H1 (cell line): ENCODE data around the gene ZNF672. TPM values are rescaled to one million over a fixed set of nuclear protein-coding genes. Genes with fewer than 3 reads are reported as not detected.
A peak's percentile ranks its signal among the peaks of the same experiment; 100 is the strongest.

Experiments
- CTCF ChIA-PET: fragments of 300-600 bp; sonication (Branson Sonifier 250); formaldehyde crosslinking; loops from one replicate; lab custom pipeline; 2021; ENCODE audit not compliant: partially characterized antibody; lab: Charles Lee
- POLR2A ChIA-PET: fragments of 300-600 bp; sonication (Branson Sonifier 250); formaldehyde crosslinking; loops from one replicate; lab custom pipeline; 2021; ENCODE audit warnings: inconsistent platforms; ENCODE audit not compliant: partially characterized antibody; lab: Charles Lee
- DNase-seq, 2 experiments: peaks; one replicate each; pipeline versions ENCODE4 v3.0.0 to v3.0.0-alpha.2; 2010 to 2022; ENCODE audit warnings: low spot score in 2 of 2, low read depth in 1 of 2, mixed read lengths in 1 of 2
- FAIRE-seq: peaks from 2 replicates; lab custom pipeline; 2011; peaks lifted over from hg19 to GRCh38; lab: Jason Lieb, UNC
- H2AFZ ChIP-seq: 2 replicates; pipeline ENCODE4 v1.8.1; 2012; ENCODE audit warnings: low read length, inconsistent platforms
- H2AK5ac ChIP-seq: 2 replicates; pipeline ENCODE4 v1.6.1; 2013; ENCODE audit warnings: low read depth, low read length
- H2BK120ac ChIP-seq: replicated peaks from 2 replicates; pipeline ENCODE3; 2013; ENCODE audit warnings: low read depth, low read length, inconsistent platforms
- H2BK12ac ChIP-seq: 2 replicates; pipeline ENCODE4 v1.6.1; 2013; ENCODE audit warnings: low read depth, low read length
- H2BK15ac ChIP-seq: 2 replicates; pipeline ENCODE4 v1.6.1; 2013; ENCODE audit warnings: low read length
- H2BK20ac ChIP-seq: 2 replicates; pipeline ENCODE4 v1.6.1; 2013; ENCODE audit warnings: low read length
- H2BK5ac ChIP-seq: 2 replicates; pipeline ENCODE4 v1.6.1; 2013; ENCODE audit warnings: low read depth, low read length
- H3K14ac ChIP-seq: 2 replicates; pipeline ENCODE4 v1.6.1; 2013; ENCODE audit warnings: inconsistent platforms; ENCODE audit not compliant: insufficient read length
- H3K18ac ChIP-seq: 2 replicates; pipeline ENCODE4 v1.6.1; 2013; ENCODE audit warnings: low read length; ENCODE audit errors: extremely low read depth
- H3K23ac ChIP-seq: 2 replicates; pipeline ENCODE4 v1.6.1; 2013; ENCODE audit warnings: inconsistent platforms; ENCODE audit not compliant: insufficient read length
- H3K23me2 ChIP-seq: 2 replicates; pipeline ENCODE4 v1.6.1; 2013; ENCODE audit warnings: low read depth, low read length
- H3K27ac ChIP-seq: 2 replicates; pipeline ENCODE4 v1.6.1; 2011; ENCODE audit warnings: low read depth, low read length, inconsistent platforms
- H3K27me3 ChIP-seq, 4 experiments: replicated peaks in 1 of 4; 1 replicate in 1 of 4; 2 replicates in 3 of 4; pipeline versions ENCODE4 v1.6.1 to v1.8.1; 2011 to 2013; ENCODE audit warnings: low read length in 3 of 4, mild to moderate bottlenecking in 3 of 4, inconsistent platforms in 2 of 4, mixed read lengths in 2 of 4, moderate library complexity in 1 of 4; ENCODE audit not compliant: control insufficient read depth in 3 of 4, insufficient read depth in 3 of 4; ENCODE audit errors: extremely low read depth in 1 of 4
- H3K36me3 ChIP-seq, 4 experiments: 2 replicates each; pipeline versions ENCODE4 v1.6.1 to v1.8.1; 2011 to 2013; ENCODE audit warnings: mild to moderate bottlenecking in 4 of 4, low read length in 3 of 4, moderate library complexity in 2 of 4, control low read depth in 1 of 4, inconsistent platforms in 1 of 4; ENCODE audit not compliant: insufficient read depth in 4 of 4, control insufficient read depth in 2 of 4
- H3K4ac ChIP-seq: replicated peaks from 2 replicates; pipeline ENCODE3; 2013; ENCODE audit warnings: low read length, low read depth, mixed read lengths, inconsistent platforms; ENCODE audit not compliant: insufficient read length
- H3K4me1 ChIP-seq, 4 experiments: replicated peaks in 1 of 4; 1 replicate in 1 of 4; 2 replicates in 3 of 4; pipeline versions ENCODE4 v1.6.1 to v1.8.1; 2011 to 2013; ENCODE audit warnings: low read length in 3 of 4, inconsistent platforms in 2 of 4, mixed read lengths in 1 of 4; ENCODE audit not compliant: insufficient read depth in 4 of 4, control insufficient read depth in 3 of 4
- H3K4me2 ChIP-seq, 2 experiments: 2 replicates each; pipeline versions ENCODE4 v1.6.1 to v1.8.1; 2011 to 2013; ENCODE audit warnings: low read depth in 2 of 2, low read length in 2 of 2, control low read depth in 1 of 2, inconsistent platforms in 1 of 2, mild to moderate bottlenecking in 1 of 2; ENCODE audit not compliant: insufficient read depth in 1 of 2
- H3K4me3 ChIP-seq, 4 experiments: fragments of 200-600, 300-600 bp in 1 of 4; sonication (generic), shearing (Covaris generic), sonication (Bioruptor Twin) in 1 of 4; 2 replicates each; pipeline versions ENCODE4 v1.5.1 to v1.8.1; 2011 to 2016; ENCODE audit warnings: low read length in 4 of 4, low read depth in 3 of 4, control low read depth in 2 of 4, inconsistent platforms in 2 of 4, mild to moderate bottlenecking in 2 of 4, mixed read lengths in 1 of 4, moderate library complexity in 1 of 4; ENCODE audit not compliant: insufficient read depth in 2 of 4; ENCODE audit errors: extremely low read depth in 1 of 4
- H3K56ac ChIP-seq: replicated peaks from 2 replicates; pipeline ENCODE3; 2013; ENCODE audit warnings: low read depth, mild to moderate bottlenecking, mixed read lengths, low read length, inconsistent platforms; ENCODE audit not compliant: insufficient read length
- H3K79me1 ChIP-seq: 2 replicates; pipeline ENCODE4 v1.6.1; 2013; ENCODE audit warnings: low read depth, low read length, control low read depth
- H3K79me2 ChIP-seq, 2 experiments: 2 replicates each; pipeline versions ENCODE4 v1.6.1 to v1.8.1; 2012 to 2013; ENCODE audit warnings: low read length in 2 of 2, mild to moderate bottlenecking in 2 of 2, inconsistent platforms in 1 of 2; ENCODE audit not compliant: insufficient read depth in 2 of 2, control insufficient read depth in 1 of 2
- H3K9ac ChIP-seq, 4 experiments: replicated peaks in 1 of 4; 1 replicate in 1 of 4; 2 replicates in 3 of 4; pipeline versions ENCODE4 v1.6.1 to v1.8.1; 2011 to 2013; ENCODE audit warnings: low read depth in 3 of 4, low read length in 3 of 4, control low read depth in 2 of 4, mild to moderate bottlenecking in 2 of 4, moderate library complexity in 2 of 4, inconsistent platforms in 1 of 4; ENCODE audit errors: extremely low read depth in 1 of 4
- H3K9me3 ChIP-seq, 2 experiments: 2 replicates each; pipeline versions ENCODE4 v1.6.1 to v1.8.1; 2012 to 2013; ENCODE audit warnings: mild to moderate bottlenecking in 2 of 2, moderate library complexity in 2 of 2, control low read depth in 1 of 2, inconsistent platforms in 1 of 2, low read depth in 1 of 2, low read length in 1 of 2, mixed read lengths in 1 of 2; ENCODE audit not compliant: insufficient read depth in 2 of 2
- H4K20me1 ChIP-seq, 2 experiments: replicated peaks in 1 of 2; 2 replicates each; pipeline versions ENCODE3 to v1.8.1; 2011 to 2013; ENCODE audit warnings: inconsistent platforms in 2 of 2, low read length in 2 of 2, mild to moderate bottlenecking in 1 of 2; ENCODE audit not compliant: insufficient read depth in 2 of 2, control insufficient read depth in 1 of 2
- H4K5ac ChIP-seq: 2 replicates; pipeline ENCODE4 v1.6.1; 2013; ENCODE audit warnings: low read length, low read depth, mixed read lengths, inconsistent platforms; ENCODE audit not compliant: insufficient read length
- H4K8ac ChIP-seq: 2 replicates; pipeline ENCODE4 v1.8.0; 2013; ENCODE audit warnings: mild to moderate bottlenecking, moderate library complexity, low read length, inconsistent platforms; ENCODE audit not compliant: insufficient read depth; ENCODE audit errors: extremely low read depth
- H4K91ac ChIP-seq: replicated peaks from 2 replicates; pipeline ENCODE3; 2013; ENCODE audit warnings: low read length, mixed read lengths, inconsistent platforms; ENCODE audit not compliant: insufficient read length
- CREB1 ChIP-seq: IDR thresholded peaks from 2 replicates; pipeline ENCODE4 v1.6.1; 2012; ENCODE audit warnings: inconsistent platforms
- KDM4A ChIP-seq: IDR thresholded peaks from one replicate; pipeline ENCODE4 v1.7.1; 2012; ENCODE audit warnings: low read depth, mild to moderate bottlenecking, moderate library complexity, low read length, inconsistent platforms; ENCODE audit not compliant: severe bottlenecking
- POLR2A ChIP-seq, 2 experiments: IDR thresholded peaks; 1 replicate in 1 of 2; 2 replicates in 1 of 2; pipeline ENCODE4 v1.6.1; 2011; ENCODE audit warnings: low read depth in 2 of 2, low read length in 2 of 2, mild to moderate bottlenecking in 2 of 2; ENCODE audit errors: control extremely low read depth in 1 of 2
- TBP ChIP-seq: IDR thresholded peaks from 2 replicates; pipeline ENCODE4 v1.6.1; 2011; ENCODE audit warnings: low read depth, low read length, improper control_type of control experiment
- TEAD4 ChIP-seq: IDR thresholded peaks from 2 replicates; pipeline ENCODE4 v1.6.1; 2012; ENCODE audit warnings: low read depth, low read length, inconsistent platforms, mixed read lengths
- WGBS, 2 experiments: shearing (Covaris generic) in 1 of 2; methylation state at CpG; one replicate each; pipeline versions ENCODE4 v1.1.6 to v1.1.7; 2013 to 2015; ENCODE audit warnings: low lambda C conversion rate in 2 of 2, mixed read lengths in 2 of 2, inconsistent platforms in 1 of 2, low coverage in 1 of 2, missing lambda C conversion rate in 1 of 2; ENCODE audit not compliant: insufficient replicate concordance in 2 of 2, insufficient coverage in 1 of 2, insufficient read length in 1 of 2; ENCODE audit errors: extremely low coverage in 1 of 2, missing lambda C conversion rate in 1 of 2; 5-methylcytosine and 5-hydroxymethylcytosine counted together
- polyA plus RNA-seq, 7 experiments: library from polyadenylated mRNA; depleted of rRNA in 3 of 7; stranded (reverse) in 5 of 7; unstranded in 2 of 7; fragments of >200 nt in 5 of 7; fragments of 200-250 nt in 2 of 7; gene quantifications; 1 replicate in 5 of 7; 2 replicates in 1 of 7; 4 replicates in 1 of 7; pipeline versions ENCODE4 v1.2.1 to v1.2.3, GENCODE V29; 2011 to 2013; ENCODE audit warnings: missing spikeins in 2 of 7, mixed read lengths in 2 of 7
- total RNA-seq: library from RNA; stranded (reverse); fragmentation: NEBNext Ultra II Directional; extraction: Animal tissue kit (Norgen Biotek cat#: 25700); gene quantifications from 2 replicates; pipeline ENCODE4 v1.2.1, GENCODE V29; 2021

ZNF672 gene
- total and polyA plus RNA-seq, 2 of the 8 experiments (the other 6 are each of a cell fraction or from before 2014, with no cell fraction given): 30.7 to 40.4 TPM

- H3K79me2 ChIP-seq: peaks cover 0 to 20% of the 10 kb centered on the region in 2 experiments; a peak in 2 of 4 replicates
- peak overlapping the region; percentile 87; the same call in 1 of the 2 replicates for H4K8ac ChIP-seq
- POLR2A ChIA-PET: interaction anchor here (0.8 to 7.3 kb wide), 8 partner anchors 9 to 73 kb away, joined by 3 to 69 read pairs (median 3); partner anchors contain the start of genes SH3BP5L and ZNF692
- H3K4me3 ChIP-seq: peak overlapping the region; percentile 78 to 88 (median 84)
- H3K14ac ChIP-seq: no peak overlapping the region
- no peak overlapping the region for H3K56ac ChIP-seq
- H3K27me3 ChIP-seq: peaks cover 0 to 2% (median 0%) of the 10 kb centered on the region in 4 experiments; a peak in 1 of 7 replicates
- H3K27ac ChIP-seq: no peak overlapping the region
- TF ChIP-seq CREB1: no peak
- peak; percentile 9 for TF ChIP-seq KDM4A
- 0 out of 2 replicates have a peak, but pooled peaks have one; percentile 34 for TF ChIP-seq TBP
- TF ChIP-seq TEAD4: 0 out of 2 replicates have a peak, but pooled peaks have one; percentile 16
- no peak for TF ChIP-seq POLR2A (IDR thresholded peaks at IDR 0.05; ENCODE audit: control extremely low read depth in 1 of 2, low read depth in 2 of 2, low read length in 2 of 2)
- H3K4me1 ChIP-seq: peaks cover 0 to 5% (median 2%) of the 10 kb centered on the region in 4 experiments; a peak in 3 of 7 replicates
- H2BK5ac ChIP-seq: 0 out of 2 replicates have a peak overlapping the region, but pooled peaks have one; percentile 91
- no peak overlapping the region for H2BK20ac ChIP-seq
- H4K91ac ChIP-seq: no peak overlapping the region
- no peak overlapping the region for H3K23ac ChIP-seq
- H4K5ac ChIP-seq: no peak overlapping the region
- H3K4me2 ChIP-seq: peak overlapping the region; percentile 74 to 78
- DNase-seq: no peak
- H3K18ac ChIP-seq: peak overlapping the region; percentile 44; the same call in 1 of the 2 replicates
- no peak overlapping the region for H3K4ac ChIP-seq
- H2AFZ ChIP-seq: peak overlapping the region; percentile 88
- H2BK15ac ChIP-seq: no peak overlapping the region
- WGBS, 2 experiments: 36% methylated on average over 10 of the region's 10 CpGs; no CpG with 5 or more reads in 1 of the 2 experiments
- H3K9ac ChIP-seq: peak overlapping the region in 3 of 4 experiments; percentile 47 to 83 (median 82); a peak in 4 of 7 replicates
- H4K20me1 ChIP-seq: peaks cover 2 to 3% of the 10 kb centered on the region in 2 experiments
- peak overlapping the region; percentile 50; the same call in 1 of the 2 replicates for H2BK12ac ChIP-seq
- H3K9me3 ChIP-seq: no peaks in the 10 kb centered on the region
- H2AK5ac ChIP-seq: no peak overlapping the region
- H2BK120ac ChIP-seq: no peak overlapping the region
- CTCF ChIA-PET: interaction anchor here (0.6 to 5.3 kb wide), 5 partner anchors 13 to 65 kb away, joined by 3 to 32 read pairs (median 9); partner anchors contain the start of gene ZNF692
- H3K36me3 ChIP-seq: no peaks in the 10 kb centered on the region; a peak in 2 of 8 replicates
- H3K23me2 ChIP-seq: peaks cover 9% of the 10 kb centered on the region; the same call in 1 of the 2 replicates
- H3K79me1 ChIP-seq: peaks cover 10% of the 10 kb centered on the region
- no peak for FAIRE-seq
Measured at GRCh38 chr1:248839168-248839555, 1.1 kb downstream of the ZNF672 start.
